GM21825 (cell line): ENCODE results near the gene MMRN2.
"Not testable (repeated sequence)": the region's sequence is repeated elsewhere in the genome, so short reads cannot be mapped to it uniquely, and the experiment has no call there.

Source experiments
- ATAC-seq: cut with Tn5 transposase; IDR thresholded peaks from one replicate; pipeline ENCODE4 v1.9.1; 2021; ENCODE audit warnings: mild to moderate bottlenecking, moderate library complexity; ENCODE audit not compliant: unreplicated experiment

MMRN2 gene

DNA sequence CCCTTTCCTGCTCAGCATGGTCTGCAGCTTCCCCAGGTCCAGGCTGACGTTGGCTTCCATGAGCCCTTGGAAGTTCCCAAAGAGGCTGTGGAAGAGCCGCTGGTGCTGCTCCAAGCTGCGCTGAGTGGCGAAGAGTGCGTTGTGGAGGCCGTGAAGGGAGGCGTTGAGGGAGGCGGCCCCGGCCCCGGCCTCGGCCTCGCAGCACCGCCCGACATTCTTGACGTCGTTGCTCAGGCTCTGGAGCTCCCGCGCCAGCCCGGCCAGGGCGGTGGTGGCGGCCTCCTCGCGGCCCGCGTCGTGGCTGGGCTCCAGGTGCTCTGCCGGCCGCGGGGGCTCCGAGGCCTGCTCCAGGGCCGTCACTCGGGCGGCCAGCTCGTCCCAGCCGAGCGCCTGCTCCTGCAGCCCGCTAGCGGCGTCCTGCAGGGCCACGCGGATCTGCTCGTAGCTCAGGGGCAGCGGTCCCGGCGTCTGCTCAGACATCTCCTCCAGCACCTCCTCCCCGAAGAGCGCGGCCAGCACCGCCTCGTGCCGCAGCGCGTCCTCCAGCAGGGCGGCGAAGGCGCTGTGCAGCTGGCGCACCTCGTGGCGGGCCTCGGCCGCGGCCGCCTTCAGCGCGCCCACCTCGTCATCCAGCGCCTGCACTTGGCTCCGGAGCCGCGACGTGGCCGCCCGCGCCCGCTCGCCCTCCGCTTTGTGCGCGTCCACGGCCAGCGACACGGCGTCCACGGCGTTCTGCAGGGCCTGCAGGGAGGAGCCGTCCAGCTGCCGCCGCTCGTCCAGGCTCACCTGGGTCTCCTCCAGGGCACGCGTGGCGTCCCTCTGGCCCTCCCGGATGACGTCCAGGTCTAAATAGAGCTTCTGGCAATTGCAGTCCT, 14.7 kb downstream of the MMRN2 start:
- no peak for ATAC-seq

DNA sequence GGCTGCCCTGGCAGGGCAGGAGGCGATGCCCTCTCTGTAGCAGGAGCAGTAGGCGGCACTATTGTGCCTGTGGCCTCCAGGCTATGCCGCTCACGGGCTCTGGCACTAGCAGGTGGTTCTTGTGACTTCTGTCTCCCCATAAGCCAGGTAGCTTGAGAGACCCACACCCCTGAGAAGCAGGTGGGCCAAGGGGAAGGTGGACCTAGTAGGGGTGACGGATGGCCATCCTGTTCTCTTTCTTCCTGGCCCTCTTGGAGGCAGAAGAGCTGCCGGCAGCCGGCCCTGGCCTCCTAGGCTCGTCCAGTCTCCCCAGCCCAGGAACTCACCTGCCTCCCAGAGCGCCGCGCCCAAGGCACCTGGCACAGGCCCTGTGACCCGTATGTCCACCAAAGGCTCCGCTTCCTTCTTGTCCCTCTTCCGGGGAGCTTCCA, 15.4 kb downstream of the MMRN2 start:
- ATAC-seq: no peak

DNA sequence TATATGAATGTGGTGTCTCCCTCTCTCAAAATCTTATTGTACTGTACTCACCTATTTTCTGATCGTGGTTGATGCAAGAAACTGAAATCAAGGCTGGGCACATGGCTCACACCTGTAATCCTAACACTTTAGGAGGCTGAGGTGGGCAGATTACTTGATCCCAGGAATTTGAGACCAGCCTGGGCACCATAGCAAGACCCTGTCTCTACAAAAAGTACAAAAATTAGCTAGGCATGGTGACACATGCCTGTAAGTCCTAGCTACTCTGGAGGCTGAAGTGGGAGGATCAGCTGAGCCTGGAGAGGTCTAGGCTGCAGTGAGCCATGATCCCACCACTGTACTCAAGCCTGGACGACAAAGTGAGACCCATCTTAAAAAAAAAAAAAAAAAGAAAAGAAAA, 16.0 kb downstream of the MMRN2 start:
- ATAC-seq: no peak

DNA sequence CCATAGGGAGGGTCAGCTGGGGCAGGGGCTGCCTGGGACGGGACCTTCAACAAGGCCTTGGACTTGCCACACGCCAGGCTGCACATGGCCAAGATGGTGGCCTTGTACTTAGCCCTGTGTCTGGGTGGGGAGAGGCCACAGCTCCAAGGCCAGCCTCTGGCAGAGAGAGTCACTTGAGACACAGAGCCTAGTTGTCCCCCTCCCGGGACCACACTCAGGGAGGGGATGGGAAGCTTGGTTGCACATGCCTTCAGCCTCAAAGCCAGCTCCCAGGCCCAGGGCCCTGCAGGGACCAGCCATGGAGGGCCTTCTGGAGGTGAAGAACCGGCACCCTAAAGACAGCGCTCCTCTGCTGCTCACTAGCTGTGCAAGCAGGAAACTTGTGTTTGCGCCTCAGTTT, 16.7 kb downstream of the MMRN2 start:
- no peak for ATAC-seq

DNA sequence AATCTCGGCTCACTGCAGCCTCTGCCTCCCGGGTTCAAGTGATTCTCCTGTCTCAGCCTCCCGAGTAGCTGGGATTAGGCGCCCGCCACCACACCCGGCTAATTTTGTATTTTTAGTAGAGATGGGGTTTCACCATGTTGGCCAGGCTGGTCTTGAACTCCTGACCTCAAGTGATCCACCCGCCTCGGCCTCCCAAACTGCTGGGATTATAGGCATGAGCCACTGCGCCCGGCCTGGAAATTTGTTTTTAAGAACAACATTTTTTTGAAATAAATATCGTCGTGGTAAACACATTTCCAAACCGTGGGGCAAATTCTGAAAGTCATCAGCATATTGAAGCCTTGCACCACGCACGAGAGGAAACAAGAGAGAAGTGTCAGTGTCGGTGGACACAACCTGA, 17.3 kb downstream of the MMRN2 start:
- ATAC-seq: not testable (repeated sequence)

DNA sequence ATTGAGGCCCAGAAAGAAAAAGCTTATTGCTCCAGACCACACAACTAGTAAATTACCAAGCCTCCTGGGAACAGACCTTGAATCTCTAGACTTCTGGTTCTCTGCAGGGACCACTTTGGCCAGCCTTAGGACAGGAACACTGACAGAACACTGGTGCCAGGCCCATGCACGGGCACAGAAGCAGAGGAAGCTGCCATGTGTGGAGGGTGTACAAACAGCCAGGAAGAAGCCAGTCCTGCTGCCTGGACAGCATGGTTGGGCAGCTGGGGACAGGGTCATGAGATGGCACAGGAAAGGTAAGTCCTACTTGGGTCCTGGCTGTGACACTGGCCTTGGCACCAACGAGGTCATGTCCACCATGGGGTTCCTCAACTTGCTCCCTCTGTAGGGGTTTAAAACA, 19.2 kb downstream of the MMRN2 start:
- no peak for ATAC-seq

DNA sequence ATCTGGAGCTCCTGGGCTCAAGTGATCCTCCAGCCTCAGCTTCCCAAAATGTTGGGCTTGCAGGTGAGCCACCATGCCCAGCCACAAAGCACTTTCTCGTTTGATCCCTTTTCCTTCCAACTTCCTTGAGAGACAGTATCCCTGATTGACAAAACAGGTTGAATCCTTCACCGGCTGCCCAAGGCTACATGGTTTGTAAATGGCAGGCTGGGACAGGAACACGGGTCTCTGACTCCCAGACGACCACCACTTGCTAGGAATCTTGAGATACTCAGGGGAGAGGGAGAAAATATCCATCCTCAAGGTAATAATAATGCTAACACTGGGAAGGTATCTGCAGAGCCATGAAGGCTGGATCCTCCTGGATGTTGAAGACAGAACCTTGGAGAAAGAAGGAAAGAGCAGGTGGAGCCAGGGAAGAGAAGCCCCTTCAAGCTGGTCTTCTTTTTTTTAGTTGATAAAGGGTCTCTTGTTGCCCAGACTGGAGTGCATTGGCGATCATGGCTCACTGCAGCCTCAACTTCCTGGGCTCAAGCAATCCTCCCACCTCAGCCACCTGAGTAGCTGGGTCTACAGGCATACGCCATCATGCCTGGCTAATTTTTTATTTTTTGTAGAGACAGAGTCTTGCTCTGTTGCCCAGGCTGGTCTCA, 19.8 kb downstream of the MMRN2 start:
- ATAC-seq: no peak

DNA sequence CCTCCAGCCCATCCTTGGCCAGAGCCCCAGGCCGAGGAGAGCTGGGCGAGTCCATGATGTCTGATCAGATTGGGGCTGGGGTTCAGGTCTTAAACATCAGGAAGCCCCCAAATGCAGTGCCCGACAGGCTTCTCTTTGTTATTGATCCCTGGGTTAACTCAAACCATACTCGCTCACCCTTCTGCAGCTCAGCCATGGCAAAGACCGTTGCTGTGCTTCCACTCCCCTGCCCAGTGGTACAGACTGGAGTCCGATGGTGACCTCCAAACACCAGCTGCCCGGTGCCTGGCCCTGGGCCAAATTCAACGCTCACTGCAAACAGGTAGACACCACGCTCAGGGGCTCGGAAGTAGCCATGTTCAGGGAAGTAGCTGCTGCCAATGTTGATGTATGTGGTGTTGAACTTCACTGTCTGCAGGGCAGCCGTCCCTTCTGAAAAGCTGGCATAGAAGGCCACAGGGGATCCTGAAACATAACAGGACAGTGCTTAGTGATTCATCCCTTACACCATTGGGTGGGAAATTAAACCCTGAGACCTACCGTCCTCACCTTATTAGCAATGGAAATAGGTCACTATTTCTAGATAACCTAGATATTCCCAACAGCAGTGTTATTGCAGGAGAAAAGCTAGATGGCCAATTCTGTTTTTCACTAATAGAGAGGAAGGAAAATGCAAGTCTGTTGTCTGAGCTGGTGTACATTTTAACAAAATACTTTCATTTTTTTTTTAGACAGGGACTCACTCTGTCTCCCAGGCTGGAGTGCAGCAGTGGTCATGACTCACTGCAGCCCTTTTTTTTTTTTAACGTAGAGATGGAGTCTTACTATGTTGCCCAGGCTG, 20.5 kb downstream of the MMRN2 start:
- ATAC-seq: no peak

DNA sequence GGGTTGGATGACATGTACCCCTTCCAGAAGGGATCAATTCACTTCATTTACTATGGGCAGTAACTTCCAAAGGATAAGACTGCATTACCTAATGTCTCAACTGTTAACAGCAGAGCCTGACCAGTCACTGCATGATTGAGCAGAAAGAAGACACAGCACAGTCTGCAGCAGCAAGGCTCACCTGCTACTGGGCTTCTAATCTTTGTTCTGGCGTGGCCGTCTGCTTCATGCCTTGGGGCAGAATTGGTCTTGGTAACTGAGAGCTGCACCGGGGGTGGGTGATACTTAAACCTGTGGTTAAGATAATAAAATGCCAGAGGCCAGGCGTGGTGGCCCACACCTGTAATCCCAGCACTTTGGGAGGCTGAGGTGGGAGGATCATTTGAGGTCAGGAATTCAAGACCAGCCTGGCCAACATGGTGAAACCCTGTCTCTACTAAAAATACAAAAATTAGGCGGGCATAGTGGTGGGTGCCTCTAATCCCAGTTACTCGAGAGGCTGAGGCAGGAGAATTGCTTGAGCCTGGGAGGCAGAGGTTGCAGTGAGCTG, 23.2 kb downstream of the MMRN2 start:
- ATAC-seq: not testable (repeated sequence)

DNA sequence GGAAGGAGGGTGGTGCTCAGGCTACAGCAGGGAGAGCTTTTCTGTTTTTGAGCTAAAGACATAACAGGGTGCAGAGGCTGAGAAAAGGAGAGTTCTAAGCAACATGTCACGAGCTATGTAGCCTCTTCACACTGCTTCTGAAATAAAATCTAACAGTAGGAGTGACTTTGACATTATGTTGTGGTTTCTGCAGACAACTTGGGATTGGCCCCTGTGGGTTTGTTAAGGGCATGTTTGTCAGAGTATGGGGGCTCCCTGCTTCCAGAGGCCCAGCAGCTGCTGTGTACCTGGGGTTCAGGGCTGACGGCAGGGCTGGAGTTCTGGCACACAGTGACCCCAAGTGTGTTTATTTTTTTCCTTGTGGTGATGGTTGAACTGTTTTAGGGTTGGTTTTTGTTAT, 24.7 kb downstream of the MMRN2 start:
- ATAC-seq: no peak

DNA sequence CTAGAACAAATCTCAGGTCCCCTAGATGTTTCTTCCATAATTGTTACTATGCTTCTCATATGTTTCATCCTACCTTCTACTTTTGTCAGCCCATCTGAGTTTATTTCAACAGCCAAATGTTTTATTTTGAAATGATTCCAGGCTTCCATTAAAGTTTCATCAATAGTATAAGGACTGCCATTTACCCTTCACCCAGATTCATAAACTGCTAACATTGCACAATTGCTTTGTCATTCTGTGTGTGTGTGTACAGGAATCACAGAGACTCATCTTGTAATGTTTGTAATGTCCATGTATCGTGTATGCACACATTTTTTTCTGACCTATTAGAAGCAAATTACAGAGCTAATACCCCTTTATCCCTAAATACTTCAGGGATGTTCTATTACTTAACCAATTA, 25.5 kb downstream of the MMRN2 start:
- no peak for ATAC-seq

DNA sequence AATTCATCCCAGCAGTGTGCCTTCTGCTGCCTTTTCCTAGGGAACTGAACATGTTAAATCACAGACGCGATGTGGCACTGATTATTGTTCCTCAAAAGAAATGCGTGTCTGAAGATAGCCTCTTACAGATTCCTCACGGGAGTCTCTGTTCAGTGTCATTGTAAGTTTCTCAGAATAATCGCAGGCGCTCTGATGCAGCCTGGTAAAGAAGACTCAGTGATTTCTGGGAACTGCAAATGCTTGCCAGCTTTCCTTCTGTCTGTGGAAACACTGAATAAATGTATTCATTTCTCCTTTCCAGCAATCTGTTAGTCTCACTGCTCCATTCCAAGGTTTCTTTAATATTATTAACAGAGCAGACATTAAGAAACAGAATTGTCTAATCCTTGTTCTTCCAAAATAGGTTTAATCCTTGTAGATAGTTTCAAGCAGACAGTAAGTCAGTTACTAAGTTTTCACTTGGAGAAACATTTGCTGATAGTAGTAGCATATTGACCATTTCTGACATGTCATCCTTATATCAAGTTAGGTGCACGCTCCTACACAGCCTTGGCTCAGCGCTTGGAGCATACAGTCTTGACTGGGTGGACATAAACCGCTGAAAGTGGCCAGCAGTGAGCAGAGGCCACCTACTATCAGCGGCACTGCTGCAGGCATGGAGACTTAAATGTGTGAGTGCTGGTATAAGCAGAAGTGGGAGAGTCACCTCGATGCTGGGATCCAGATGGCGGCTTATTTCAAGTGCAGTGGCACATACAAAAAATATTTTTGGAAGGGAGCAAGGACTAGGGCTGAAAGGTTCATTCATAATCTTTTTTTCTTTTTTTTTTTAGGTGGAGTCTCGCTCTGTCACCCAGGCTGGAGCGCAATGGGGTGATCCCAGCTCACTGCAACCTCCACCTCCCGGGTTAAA, 27.7 kb downstream of the MMRN2 start:
- ATAC-seq: no peak

DNA sequence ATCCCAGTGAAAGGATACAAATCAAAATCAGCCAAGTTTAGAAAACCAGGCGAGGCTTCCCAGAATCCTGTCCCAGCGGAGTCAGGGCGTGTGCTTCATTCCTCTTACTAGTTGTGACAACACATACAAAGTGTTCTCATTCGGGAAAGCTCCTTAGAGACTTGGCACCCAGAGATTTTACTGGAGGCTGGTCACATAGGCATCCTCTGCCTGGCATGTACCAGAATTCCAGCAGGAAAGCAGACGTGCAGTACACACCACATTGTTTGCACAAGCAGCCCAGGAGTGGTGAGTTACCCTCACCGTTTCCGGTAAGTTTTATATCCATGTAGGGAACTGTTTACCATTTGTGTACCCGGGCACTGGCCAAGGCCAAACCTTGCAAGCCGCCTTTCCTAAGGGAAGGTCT, 34.9 kb downstream of the MMRN2 start:
- no peak for ATAC-seq

DNA sequence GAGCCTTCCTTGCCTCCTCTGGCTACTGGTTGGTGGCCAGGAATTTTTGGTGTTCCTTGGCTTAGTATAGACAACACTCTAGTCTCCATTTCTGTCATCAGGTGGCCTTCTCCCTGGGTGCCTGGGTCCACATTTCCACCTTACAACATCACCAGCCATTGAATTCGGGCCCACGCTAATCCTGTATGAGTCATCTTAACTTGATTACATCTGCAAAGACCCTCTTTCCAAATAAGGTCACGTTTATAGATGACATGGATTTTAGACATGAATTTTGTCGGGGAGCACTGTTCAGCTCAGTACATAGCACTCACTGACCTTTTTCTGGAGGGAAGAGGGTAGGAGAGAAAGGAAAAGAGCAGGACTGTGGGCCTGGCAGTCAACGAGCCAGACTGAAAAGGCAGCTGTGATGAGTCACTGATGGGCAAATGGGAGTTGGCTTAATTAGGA, 39.4 kb downstream of the MMRN2 start:
- ATAC-seq: no peak

DNA sequence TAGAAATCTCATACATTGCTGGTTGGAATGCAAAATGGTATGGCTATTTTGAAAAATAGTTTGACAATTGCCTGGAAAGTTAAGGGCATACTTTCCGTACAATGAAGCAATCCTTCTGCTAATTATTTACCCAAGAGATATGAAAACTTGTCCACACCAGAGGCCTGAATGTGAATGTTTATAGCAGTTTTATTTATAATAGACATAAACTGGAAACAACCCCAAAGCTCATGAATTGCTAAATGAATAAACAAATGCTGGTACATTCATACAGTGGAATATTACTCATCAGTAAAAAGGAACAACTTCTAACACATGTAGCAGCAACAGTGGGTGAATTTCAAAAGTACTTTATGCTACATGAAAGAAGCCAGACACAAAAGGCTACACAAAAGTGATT, 42.7 kb downstream of the MMRN2 start:
- no peak for ATAC-seq

DNA sequence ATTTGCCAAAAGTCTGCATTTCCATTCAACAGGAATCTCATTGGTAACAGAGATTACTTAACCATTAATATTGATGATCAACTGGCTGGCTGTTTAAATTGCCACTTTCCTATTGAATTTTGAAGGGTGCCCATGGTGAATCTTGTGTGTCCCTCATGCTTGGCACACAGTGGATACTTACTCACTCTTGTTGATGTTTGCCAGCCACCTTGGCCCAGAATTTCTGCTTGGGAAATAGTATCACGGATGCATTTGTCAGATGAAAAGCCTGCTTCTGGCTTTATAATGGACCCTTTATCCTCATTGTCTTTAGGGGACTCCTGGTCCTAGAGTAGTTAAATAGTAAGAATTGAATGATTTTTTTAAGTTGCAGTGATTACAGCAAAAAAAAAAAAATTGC, 52.0 kb downstream of the MMRN2 start:
- ATAC-seq: no peak

DNA sequence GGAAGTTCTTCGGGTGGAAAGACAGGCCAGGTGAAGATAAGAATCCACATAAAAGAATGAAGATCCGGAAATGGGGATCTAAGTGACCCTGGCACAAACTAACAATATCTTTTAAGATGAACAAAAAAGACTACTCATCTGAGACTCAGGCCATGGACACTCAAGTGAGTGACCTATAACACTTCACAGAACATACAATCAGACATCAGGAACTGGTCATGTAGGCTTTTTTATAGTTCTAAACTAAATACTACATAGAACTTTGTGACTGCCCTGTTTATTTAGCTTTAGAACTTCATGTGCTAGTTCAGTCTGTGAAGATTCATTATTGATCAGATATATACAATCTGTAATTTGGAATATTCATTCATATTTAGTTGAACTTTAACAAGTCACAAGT, 52.8 kb downstream of the MMRN2 start:
- ATAC-seq: no peak

DNA sequence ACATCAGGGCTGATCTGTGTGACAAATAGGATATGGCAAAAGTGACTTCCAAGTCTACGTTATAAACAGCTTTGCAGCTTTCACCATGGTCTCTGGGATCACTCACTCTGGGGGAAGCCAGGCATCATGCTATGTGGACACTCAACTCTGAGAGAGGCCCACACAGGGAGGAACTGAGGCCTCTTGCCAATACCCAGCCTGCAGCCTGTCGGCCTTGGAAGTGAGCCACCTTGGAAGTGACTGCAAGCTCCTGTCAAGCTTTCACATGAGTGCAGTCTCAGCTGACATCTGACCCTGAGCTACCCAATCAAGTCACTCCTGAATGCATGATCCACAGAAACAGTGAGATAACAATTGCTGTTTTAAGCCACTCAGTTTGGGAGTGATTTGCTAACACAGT, 56.5 kb downstream of the MMRN2 start:
- no peak for ATAC-seq

DNA sequence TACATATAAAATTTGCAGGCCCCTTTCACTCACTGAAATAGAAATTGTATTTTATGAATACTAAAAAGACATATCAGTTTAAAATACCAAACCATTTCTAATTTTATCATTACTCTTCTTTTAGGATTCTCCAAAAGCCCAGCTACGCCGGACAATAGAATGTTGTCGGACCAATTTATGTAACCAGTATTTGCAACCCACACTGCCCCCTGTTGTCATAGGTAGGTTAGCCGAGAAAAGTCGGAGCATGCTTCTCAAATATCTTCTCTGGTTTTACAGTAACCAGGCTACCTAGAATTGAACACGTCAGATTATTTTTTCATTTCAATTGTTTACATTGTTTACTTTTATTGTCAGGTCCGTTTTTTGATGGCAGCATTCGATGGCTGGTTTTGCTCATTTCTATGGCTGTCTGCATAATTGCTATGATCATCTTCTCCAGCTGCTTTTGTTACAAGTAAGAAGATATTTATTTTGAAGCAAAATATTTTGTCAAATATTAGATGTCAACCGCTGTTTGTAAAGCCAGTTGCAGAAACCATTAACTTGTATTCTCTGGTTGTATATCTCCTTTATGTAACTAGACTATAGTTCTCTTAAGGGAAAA, 57.6 kb downstream of the MMRN2 start:
- ATAC-seq: no peak

DNA sequence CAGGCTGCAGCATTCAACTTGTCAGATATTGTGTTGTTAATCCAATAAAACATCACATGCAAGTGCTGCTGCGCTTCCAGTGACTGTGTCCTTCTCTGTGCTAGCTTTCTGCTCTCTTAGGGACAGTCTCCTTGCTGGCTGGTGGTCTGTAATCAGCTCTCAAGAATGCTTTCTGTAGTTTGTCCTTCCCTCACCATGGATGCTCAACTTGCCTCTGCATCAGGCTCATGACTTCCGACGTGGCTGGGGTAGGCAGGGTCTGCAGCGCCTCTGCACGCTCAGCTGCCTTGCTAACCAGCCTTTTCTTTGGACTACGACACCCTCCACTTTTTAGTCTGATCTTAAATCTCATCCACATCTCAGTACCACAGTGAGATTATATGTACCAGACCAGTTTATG, 58.3 kb downstream of the MMRN2 start:
- ATAC-seq: no peak
